GM18502 (cell line): ENCODE results near the gene FBXL4.

Source experiments
- ATAC-seq: cut with Tn5 transposase; IDR thresholded peaks from one replicate; pipeline ENCODE4 v1.9.1; 2021; ENCODE audit warnings: mild to moderate bottlenecking; ENCODE audit not compliant: unreplicated experiment, poor library complexity

Gene FBXL4

DNA sequence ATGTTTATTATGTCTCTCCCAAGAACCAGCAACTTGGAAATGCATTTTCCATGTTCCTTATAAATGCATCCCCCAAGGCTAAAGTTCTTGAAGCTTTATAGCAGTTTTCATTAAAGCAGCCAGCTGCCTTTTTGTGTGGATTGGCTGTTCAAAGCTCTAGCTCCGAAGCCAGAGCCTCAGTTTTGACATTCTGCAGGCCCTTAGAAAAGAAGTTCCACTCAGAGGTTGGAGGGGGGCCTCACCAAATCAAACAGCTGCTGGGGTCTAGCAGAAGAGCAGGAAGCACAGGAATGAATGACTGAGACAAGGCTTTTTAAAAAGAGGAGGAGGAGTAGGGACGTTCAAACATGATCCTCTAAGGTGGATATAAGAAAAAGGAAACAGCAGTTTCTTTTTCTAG, 117.6 kb downstream of the FBXL4 start:
- ATAC-seq, result no peak

- no peak for ATAC-seq
Measured at GRCh38 chr6:98828941-98829411, 118.8 kb downstream of the FBXL4 start.

- no peak for ATAC-seq
Measured at GRCh38 chr6:98828211-98828788, 119.4 kb downstream of the FBXL4 start.

- no peak for ATAC-seq
Measured at GRCh38 chr6:98827295-98828159, 120.2 kb downstream of the FBXL4 start.

DNA sequence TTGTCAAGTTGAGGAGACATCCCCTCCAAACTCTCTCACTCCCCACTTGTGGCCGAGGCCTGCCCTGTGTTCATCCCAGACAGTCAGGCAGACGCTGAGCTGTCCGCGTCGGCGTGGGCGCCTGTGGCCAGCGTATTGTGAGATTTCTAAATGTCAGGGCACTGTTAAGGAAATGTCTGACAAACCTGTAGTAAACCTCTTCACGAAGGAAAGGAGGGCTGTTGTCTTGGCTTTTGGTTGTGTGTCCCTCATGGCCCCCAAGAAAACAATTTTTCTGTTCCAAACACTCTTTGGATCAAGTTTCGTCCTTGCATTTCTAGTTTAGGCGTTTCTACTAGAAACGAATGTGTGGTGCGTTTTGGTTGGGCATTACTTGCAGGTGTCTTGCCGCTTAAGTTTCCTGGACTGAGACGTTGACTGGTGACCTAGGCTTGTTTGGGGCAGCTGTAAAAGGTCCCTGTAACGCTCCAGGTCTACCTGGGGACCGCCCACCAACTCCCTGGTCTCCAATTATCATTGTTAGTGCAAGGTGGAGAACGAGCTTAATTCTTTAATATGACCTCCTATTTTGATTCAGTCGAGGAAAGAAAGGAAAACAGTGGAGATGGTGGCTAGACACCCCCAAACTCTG, 122.0 kb downstream of the FBXL4 start:
- ATAC-seq, result no peak

DNA sequence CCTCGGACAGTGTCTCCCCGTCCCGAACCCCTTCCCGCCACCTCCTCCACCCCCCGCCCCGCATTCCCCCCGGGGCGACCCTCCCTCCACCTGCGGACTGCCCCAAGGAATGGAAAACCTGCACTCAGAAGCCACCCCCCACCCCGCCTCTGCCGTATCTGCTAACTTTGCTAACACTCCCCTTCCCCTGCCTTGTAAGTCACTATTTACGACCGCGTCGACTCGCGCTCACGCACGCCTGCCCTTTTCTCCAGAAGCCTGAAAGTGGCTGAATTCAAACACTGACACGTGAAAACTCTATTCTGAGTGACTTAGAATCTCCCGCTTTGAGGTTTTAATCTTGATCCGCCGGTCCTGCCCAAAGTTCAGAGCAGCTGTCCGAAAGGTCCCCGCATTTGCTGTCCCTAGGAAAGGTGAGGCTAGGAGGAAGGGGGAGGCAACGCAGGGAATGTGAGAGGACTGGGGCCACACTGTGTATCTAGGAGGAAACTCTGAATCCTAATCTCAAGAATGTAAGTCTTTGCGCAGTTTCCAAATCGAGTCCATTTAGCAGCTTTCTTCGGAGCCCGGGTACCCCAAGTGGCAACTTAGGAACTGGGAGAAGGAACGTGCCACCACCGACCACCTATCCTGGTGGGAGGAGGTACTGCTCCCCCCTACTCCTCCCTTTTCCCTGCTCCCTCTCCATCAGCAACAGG, 122.7 kb downstream of the FBXL4 start:
- no peak for ATAC-seq

GRCh38 chr6:98824162-98824901, 123.4 kb downstream of the FBXL4 start:
- ATAC-seq, result no peak

- no peak for ATAC-seq
Measured at GRCh38 chr6:98823428-98824161, 124.2 kb downstream of the FBXL4 start.

DNA sequence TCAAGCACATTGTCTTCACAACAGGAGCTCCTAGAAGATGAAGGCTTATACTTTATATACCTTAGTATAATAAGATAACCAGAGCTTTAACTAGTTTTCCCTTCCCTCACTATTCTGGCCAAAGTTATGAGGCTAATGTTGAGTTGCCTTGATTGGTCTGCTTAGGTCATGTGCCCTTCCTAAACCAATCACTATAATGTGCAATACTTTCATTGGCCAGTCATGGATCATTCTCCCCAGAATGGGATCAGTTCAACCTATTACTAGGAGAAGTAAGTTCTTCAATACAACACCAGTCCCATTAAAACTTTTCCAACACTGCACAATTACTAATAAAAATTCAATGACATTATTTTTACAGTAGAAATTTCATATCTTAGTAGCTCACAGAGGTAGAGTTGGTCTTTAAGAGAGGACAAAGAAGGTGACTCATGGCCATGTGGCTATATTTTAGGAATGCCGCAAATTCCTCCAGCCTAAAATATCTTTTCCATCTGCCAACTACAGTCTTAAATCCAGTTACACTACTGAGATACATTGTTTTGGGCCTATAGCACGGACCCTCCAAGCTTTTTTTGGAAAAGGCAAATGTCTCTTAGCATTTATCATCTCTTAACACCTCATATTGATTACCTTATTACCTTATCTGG, 125.9 kb downstream of the FBXL4 start:
- no peak for ATAC-seq
